GM21529 (cell line): ENCODE measurements around the gene ZSWIM6.

ENCODE experiments used
- ATAC-seq: cut with Tn5 transposase; IDR thresholded peaks from one replicate; pipeline ENCODE4 v1.9.1; 2021; ENCODE audit not compliant: unreplicated experiment

The ZSWIM6 gene

DNA sequence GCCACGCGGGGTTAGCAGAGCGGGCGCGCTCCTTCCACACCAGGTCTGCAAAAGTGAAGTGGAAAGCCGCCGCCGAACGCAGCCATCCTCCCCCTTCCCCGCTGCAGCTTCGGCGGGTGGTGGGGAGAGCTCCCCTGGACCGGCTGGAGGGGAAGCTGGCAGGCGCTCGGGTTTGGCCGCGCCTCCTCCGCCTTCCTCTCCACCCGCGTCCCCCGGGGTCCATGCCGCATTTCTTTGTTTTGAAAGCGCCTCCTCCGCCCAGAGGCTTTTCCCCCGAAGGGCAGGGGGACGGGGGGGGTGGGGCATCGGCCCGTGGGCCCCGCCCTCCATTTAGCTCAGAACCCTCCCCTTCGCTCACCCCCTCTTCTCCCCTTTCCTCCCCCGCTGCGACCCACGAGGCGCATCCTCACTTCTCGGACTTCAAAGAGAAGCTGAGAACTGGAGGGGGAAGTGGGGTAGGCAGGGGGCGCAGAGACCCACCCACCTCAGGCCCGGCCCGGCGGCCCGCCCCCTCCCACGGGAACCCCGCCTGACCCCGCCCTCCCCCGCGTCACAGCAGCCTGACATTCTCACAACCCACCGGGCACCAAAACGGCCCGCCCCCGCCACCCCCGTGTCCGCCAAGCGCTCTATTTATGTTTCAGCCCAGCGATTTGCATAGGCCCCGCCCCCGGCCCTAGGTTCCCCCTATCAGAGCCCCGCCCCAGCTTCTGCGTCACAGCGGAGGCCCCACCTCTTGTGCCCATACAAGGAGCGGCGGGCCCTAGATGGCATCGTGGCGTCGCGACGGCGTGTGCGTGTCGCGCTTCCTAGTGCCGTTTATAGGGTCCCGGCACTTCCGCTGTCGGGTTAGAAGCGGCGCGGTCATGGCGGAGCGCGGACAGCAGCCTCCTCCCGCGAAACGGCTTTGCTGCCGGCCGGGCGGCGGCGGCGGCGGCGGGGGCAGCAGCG lies at the start of gene ZSWIM6:
Gene ZSWIM6 (plus strand): TSS at position 852 of the 951 bp plus-strand sequence. CDS start 15 bp downstream, at position 867.
- peak; percentile 72 for ATAC-seq

DNA sequence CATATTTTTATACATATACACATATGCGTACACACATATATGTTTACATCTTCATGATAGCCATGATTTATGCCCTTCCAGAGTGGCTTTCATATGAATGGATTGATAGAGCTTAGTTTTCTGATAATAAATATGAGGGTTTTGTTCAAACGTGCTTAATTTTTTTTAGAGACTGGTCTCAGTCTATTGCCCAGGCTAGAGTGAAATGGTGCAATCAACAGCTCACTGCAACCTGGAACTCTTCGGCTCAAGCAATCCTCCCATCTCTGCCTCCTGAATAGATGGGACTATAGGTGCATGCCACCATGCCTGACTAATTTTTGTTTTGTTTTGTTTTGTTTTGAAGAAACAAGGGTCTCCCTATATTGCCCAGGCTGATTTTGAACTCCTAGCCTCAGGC lies 48.6 kb upstream of the ZSWIM6 start:
- no peak for ATAC-seq

GRCh38 chr5:61285531-61285930 lies 46.5 kb upstream of the ZSWIM6 start:
- no peak for ATAC-seq

DNA sequence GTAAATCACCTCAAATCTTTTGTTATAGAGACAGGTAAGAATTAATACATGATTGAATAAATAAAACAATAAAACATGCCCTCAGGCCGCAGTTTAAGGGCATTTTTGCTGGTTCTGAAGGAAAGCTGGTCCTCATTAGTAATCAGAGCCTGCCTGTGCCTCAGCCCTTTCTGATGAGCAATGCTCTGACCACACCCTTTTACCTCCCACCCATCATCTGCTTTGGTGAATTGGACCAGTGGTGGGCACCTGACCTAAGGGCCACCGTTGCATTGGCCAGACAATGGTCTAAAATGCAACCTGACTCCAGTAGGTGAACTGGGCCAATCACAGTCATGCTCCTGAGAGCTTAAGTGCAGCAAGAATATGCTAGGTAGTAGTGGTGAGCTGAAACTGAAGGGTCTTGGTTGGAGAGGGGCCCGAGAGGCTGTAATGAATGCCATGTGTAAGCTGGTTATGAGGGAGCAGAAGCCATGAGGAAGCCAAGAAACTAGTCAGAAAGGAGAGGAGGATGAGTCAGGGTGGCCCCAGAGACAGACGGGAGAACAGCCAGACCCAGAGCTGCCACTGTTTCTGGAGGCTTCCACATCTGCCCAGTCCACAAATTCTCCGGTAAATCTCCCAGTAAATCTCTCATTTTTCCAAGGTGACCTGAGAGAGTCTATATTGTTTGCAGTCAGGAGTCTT lies 45.5 kb upstream of the ZSWIM6 start:
- ATAC-seq = no peak

DNA sequence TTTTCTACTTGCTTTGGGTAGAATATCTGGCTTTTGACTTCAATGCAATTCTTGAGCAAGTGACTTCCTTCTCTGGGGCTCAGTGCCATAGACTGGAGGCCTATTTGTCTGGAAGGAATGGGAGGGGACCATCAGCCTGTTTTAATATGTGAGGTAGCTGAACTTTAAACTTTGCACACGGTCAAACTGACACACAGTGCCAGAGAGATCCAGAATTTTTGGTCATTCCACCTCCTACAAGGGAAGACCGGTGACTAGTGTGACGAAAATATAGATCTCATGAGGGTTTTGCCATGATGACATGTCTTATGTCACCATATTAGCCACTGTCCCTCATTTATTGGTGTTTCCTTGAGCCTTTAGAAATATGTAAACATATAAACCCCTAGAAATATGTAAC lies 44.6 kb upstream of the ZSWIM6 start:
- no peak for ATAC-seq

GRCh38 chr5:61289241-61289640 lies 42.8 kb upstream of the ZSWIM6 start:
- ATAC-seq = no peak

- ATAC-seq = no peak
Measured at GRCh38 chr5:61289669-61290306, 42.3 kb upstream of the ZSWIM6 start.

DNA sequence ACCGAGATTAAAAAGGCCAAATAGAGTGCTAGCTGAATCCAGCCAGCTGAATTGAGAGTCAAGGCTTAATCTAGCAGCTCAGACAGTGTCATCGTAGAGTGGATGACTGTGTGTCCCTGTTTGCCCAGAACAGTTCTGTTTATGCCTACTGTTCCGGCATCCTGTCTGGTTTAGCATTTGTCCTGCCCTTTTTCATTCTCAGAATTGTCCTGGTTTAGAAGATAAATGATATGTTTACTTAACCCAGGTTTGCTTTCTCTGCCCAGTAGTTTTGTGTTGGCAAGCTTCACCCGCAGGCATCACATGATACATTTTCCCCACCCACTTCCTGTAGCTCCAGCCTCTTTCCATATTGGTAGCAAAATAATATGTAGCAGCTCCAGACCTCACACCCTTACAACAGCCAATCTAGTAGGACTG lies 41.3 kb upstream of the ZSWIM6 start:
- ATAC-seq = no peak

DNA sequence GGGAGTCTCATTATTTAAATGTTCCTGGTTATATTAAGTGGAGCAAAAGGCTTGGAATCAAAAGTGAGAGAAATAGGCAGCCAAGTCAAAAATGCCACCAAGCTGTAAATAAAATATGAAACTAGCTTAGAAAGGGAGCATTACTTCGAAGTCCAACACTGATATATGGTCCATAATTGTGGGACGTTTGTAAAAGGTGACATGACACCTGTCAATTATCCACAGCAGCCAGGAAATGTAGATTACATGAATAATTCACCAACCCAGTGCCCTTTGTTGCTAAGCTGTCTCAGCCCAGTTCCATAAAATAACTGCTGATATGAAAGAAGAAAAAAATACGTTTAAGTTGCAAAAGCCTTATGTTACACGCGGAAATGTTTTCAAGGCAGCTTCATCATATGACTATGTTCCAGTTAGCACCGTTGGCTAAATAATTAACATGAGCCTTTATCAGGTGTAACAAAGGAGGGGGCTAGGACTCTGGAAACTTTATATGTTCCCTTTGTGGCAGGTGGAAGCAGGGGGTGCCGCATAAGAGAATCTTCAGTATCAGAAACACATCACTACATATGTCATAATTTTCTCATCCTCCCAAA lies 39.9 kb upstream of the ZSWIM6 start:
- no peak for ATAC-seq

DNA sequence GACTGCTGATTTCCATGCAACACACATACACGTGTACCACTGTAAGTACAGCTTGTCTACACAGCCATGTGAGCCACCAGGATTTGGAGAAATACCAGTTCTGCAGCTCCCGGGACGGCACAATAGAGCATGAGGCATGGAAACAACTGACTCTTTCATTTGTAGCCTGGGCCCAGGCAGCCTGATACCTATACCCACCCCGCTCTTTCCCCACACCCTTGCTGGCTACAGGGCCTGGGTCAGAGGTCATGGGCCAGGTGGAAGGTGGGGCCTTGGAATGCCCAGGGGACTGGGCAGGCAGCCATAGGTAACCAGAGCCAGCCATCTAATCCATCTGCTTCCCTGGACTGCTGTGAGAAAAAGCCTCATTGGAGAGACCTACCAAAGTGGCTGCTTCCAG lies 39.0 kb upstream of the ZSWIM6 start:
- ATAC-seq = no peak

- no peak for ATAC-seq
Measured at GRCh38 chr5:61293873-61294272, 38.2 kb upstream of the ZSWIM6 start.

- no peak for ATAC-seq
Measured at GRCh38 chr5:61295365-61295764, 36.7 kb upstream of the ZSWIM6 start.

DNA sequence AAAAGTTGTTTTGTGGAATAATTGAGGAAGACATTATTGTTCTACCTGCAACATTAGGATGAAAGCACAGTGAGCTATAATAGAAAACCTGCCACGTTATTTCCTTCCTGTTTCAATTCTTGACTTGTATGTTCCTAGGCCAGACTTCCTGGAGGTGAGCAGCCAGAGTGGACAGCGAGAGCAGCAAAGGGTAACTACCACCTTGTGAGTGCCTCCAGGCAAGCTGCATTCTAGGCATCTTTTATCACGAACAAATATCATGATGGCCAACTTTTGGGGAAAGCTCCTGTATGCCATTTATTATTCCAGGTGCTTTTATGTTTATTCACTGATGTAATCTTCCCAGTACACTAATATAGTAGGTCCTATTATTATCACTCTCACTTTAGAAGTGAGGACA lies 34.0 kb upstream of the ZSWIM6 start:
- ATAC-seq = no peak

DNA sequence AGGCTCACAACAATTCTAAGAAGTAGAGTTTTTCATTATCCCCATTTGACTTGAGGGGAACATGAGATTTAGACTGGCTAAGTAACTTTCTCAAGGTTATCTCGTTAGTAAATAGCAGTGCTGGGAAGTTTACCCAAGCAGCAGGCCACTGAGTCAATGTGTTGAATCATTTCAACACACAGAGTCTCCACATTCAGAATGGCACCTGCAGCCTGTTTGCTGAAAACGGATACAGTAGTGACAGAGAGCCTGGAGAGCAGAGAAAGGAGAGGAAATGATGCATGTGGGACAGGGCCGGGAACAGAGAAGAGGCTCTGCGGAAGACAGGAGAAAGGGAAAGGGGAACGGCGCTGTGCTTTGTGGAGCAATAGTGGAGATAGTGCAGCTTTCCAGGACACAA lies 33.5 kb upstream of the ZSWIM6 start:
- ATAC-seq = no peak

- no peak for ATAC-seq
Measured at GRCh38 chr5:61299261-61299681, 32.8 kb upstream of the ZSWIM6 start.

- ATAC-seq = no peak
Measured at GRCh38 chr5:61301341-61302199, 30.5 kb upstream of the ZSWIM6 start.

DNA sequence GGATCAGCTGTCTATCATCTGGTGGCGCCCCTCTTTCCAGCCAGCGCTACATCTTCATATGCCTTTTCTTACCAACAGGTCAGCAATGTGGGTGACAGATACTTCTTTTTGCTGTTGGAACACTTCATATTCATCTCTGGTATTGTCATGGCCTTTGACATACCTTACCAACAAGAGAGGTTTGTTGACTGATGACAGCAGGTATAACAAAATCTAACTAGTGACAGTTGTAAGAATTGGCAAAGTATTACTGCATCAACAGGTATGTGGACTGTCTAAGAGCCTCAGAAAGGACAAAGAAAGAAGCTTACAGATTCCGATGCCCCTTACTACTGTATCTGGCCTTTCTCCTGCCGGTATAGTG lies 29.9 kb upstream of the ZSWIM6 start:
- ATAC-seq = no peak

DNA sequence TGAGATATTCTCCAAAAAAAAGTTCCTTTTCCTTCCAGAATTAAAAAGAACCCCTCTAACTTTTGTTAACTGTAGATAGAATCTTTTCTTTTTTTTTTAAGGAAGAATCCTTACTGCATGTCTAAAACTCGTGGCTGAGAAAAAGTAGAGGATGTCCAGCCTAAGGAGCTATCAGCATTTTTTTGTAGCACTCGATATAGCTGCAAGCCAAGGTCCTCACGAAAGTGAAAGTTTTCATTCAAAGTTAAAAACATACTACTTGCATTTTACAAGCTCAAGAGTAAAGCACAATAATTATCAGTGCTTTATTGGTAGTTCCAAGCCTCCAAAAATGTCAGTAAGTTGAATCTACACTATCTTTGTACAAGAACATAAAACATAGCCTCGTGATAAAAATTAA lies 28.7 kb upstream of the ZSWIM6 start:
- ATAC-seq = no peak

DNA sequence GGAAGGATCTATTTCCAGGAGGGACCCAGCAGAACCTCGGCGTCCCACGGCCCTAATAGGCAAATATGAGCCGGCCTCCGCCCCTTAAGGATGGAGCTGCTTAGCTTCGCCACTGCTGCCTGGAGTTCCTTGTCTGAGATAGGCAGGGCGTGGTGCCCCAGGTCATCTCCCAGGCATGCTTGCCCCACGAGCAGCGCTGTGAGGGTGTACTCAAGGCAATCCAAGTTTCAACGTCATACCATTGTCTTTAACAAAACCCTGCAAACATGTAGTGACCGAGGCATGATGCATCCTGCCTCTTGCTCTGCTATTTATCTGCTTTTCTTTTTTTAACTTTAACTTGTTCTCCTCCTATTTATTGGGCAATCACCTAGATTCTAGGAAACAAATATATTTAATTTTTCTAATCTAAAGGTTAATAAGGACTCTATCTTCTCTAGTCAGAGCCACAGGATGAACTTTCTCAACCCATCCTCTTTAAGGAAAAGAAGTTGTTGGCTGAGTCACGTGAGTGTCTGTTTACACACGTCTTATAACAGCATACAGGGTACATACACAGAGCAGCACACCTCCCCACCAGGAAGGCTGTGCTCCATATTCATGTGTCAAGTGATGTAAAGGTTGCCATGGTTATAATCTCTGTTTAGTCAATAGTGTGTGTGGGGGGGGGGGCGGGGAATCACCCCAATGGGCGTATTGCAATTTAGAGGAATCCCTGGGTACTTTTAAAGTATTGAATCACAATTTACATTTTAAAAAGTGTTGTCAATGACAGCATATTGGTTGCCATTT lies 27.3 kb upstream of the ZSWIM6 start:
- ATAC-seq = no peak
